ENCODE measurements around the gene AMBRA1. TPM values are rescaled to one million over a fixed set of nuclear protein-coding genes. Genes with fewer than 3 reads are reported as not detected.

Gene AMBRA1
- total RNA-seq, 1 donor from 2014 or later: 29.4 TPM

DNA sequence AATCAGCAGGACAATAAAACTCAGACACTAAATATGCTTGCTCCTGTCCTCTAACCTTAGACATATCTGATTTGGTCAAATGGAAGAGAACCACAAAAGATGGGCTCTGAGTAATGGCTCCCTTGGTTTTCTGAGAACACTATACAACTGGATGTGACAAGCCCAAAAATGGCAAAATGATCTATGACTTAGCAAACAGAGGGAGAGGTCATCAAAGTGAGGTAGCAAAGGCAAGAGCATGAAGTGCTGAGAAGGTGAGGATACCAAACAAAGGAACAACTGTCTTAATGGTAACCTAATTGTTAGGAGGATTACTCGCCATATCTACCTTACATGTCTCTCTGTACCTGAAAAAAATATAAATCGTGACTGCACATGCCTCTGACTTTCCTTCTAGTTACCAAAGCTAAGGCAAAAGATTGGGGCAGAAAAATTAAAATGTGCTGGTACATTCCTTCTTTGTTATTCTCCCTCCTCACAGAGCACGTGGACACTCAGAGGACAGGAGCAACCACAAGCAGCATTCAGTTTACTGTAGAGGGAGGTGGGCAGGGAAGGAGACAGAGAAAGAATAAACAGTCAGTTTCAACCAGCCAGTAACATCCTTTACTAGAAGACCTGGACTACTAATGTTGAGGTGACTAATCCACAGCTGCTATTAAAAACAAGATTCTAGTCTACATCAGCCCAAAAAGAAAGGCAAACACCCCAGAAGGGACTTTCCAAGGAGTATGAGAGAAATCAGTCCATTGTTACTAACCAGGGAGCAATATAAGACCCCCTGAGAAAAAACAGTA, 88.8 kb downstream of the AMBRA1 start:
- Histone ChIP-seq H4K20me1 (ENCODE audit: insufficient read depth, low read length) (peaks cover 41% of the 10 kb centered on the region), H3K79me2 (ENCODE audit: insufficient read depth, low read length) (peaks cover 3% of the 10 kb centered on the region), H2AFZ (ENCODE audit: low read depth, low read length) (no peak overlapping the region), H3K9ac (ENCODE audit: low read length) (no peak overlapping the region), H3K36me3 (ENCODE audit: insufficient read depth, low read length) (no peaks in the 10 kb centered on the region), H3K27ac (ENCODE audit: low read depth, low read length) (no peak overlapping the region), H3K27me3 (ENCODE audit: insufficient read depth, low read length) (no peaks in the 10 kb centered on the region), H3K4me3 (ENCODE audit: insufficient read depth, low read depth, low read length) (no peak overlapping the region), H3K4me2 (ENCODE audit: low read length) (no peak overlapping the region), H3K9me3 (ENCODE audit: insufficient read depth, low read depth, low read length) (no peaks in the 10 kb centered on the region), H3K4me1 (ENCODE audit: insufficient read depth, low read length) (peaks cover 5% of the 10 kb centered on the region)
- peak overlapping the region; percentile 30 for H3K4me3 Mint-ChIP-seq (ENCODE audit: unreplicated experiment)
- peaks cover 13% of the 10 kb centered on the region for H3K36me3 Mint-ChIP-seq (ENCODE audit: low read depth, unreplicated experiment)
- TF ChIP-seq, protein P1, sequence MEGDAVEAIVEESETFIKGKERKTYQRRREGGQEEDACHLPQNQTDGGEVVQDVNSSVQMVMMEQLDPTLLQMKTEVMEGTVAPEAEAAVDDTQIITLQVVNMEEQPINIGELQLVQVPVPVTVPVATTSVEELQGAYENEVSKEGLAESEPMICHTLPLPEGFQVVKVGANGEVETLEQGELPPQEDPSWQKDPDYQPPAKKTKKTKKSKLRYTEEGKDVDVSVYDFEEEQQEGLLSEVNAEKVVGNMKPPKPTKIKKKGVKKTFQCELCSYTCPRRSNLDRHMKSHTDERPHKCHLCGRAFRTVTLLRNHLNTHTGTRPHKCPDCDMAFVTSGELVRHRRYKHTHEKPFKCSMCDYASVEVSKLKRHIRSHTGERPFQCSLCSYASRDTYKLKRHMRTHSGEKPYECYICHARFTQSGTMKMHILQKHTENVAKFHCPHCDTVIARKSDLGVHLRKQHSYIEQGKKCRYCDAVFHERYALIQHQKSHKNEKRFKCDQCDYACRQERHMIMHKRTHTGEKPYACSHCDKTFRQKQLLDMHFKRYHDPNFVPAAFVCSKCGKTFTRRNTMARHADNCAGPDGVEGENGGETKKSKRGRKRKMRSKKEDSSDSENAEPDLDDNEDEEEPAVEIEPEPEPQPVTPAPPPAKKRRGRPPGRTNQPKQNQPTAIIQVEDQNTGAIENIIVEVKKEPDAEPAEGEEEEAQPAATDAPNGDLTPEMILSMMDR (IDR thresholded peaks at IDR 0.05; ENCODE audit: insufficient read depth, low read depth, low read length): no peak
- TF ChIP-seq EZH2 (IDR thresholded peaks at IDR 0.05; ENCODE audit: insufficient read depth, low read length): no peak
- peak; percentile 79 for DNase-seq (ENCODE audit: low read depth)
- H3K9me3 Mint-ChIP-seq (ENCODE audit: unreplicated experiment): no peaks in the 10 kb centered on the region
- H3K27me3 Mint-ChIP-seq (ENCODE audit: low read depth, unreplicated experiment): no peaks in the 10 kb centered on the region
- H3K27ac Mint-ChIP-seq (ENCODE audit: unreplicated experiment): peak overlapping the region; percentile 8
- FAIRE-seq: no peak
- peaks cover 15% of the 10 kb centered on the region for H3K4me1 Mint-ChIP-seq (ENCODE audit: low read depth, unreplicated experiment)

DNA sequence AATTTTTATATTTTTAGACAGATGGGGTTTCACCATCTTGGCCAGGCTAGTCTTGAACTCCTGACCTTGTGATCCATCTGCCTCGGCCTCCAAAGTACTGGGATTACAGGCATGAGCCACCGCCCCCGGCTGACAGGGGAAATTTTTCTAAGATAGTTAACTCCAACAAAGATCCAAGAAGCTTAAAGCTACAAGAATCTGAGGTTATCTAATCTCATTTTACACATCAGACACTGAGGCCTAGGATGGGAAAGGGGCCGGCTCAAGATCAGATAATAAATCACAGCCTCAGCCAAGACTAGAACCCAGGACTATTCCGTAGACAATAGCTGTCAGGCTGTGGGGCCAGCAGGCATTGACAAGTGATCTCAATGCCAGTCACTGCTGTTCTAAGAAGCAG, 94.0 kb downstream of the AMBRA1 start:
- no peak for DNase-seq (ENCODE audit: low read depth)
- TF ChIP-seq, protein P1 (IDR thresholded peaks at IDR 0.05; ENCODE audit: insufficient read depth, low read depth, low read length): no peak
- no peak for TF ChIP-seq EZH2 (IDR thresholded peaks at IDR 0.05; ENCODE audit: insufficient read depth, low read length)

DNA sequence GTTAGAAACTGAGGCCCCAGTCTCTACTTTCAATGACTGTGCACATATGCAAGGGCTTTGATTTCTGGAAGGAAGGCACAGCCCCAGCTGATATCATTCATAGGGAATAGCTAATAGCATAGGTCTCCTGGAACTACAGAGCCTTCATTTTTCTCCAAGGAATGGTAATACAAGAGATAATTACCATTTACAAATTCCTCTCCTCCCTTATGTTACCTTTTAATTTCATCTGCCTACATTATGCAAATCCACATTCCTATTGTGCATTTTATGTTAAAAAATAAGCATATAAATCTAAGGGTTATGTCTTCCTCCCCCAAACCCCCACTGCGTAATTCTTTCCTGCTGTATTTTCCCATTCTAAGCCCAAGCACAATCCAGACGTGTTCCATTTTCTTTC, 94.9 kb downstream of the AMBRA1 start:
- no peaks in the 10 kb centered on the region for H3K79me2 ChIP-seq (ENCODE audit: insufficient read depth, low read length)
- no peak overlapping the region for H3K27ac ChIP-seq (ENCODE audit: low read depth, low read length)
- no peak overlapping the region for H3K4me3 ChIP-seq (ENCODE audit: insufficient read depth, low read depth, low read length)
- Mint-ChIP-seq H3K9me3 (ENCODE audit: unreplicated experiment) (no peaks in the 10 kb centered on the region), H3K4me1 (ENCODE audit: low read depth, unreplicated experiment) (peaks cover under 1% of the 10 kb centered on the region), H3K4me3 (ENCODE audit: unreplicated experiment) (no peak overlapping the region), H3K27me3 (ENCODE audit: low read depth, unreplicated experiment) (no peaks in the 10 kb centered on the region), H3K36me3 (ENCODE audit: low read depth, unreplicated experiment) (peaks cover 5% of the 10 kb centered on the region), H3K27ac (ENCODE audit: unreplicated experiment) (no peak overlapping the region)
- H3K4me1 ChIP-seq (ENCODE audit: insufficient read depth, low read length): no peaks in the 10 kb centered on the region
- no peak overlapping the region for H3K9ac ChIP-seq (ENCODE audit: low read length)
- TF ChIP-seq EZH2 (IDR thresholded peaks at IDR 0.05; ENCODE audit: insufficient read depth, low read length): no peak
- TF ChIP-seq, protein P1 (IDR thresholded peaks at IDR 0.05; ENCODE audit: insufficient read depth, low read depth, low read length): no peak
- H3K9me3 ChIP-seq (ENCODE audit: insufficient read depth, low read depth, low read length): no peaks in the 10 kb centered on the region
- no peak overlapping the region for H3K4me2 ChIP-seq (ENCODE audit: low read length)
- H4K20me1 ChIP-seq (ENCODE audit: insufficient read depth, low read length): peaks cover 31% of the 10 kb centered on the region
- no peak overlapping the region for H2AFZ ChIP-seq (ENCODE audit: low read depth, low read length)
- H3K27me3 ChIP-seq (ENCODE audit: insufficient read depth, low read length): no peaks in the 10 kb centered on the region
- FAIRE-seq (no peak), DNase-seq (ENCODE audit: low read depth) (no peak)
- H3K36me3 ChIP-seq (ENCODE audit: insufficient read depth, low read length): no peaks in the 10 kb centered on the region

More for the DNA sequence above, 94.0 kb downstream of the AMBRA1 start:
- H3K27ac ChIP-seq (ENCODE audit: low read depth, low read length): no peak overlapping the region
- peaks cover under 1% of the 10 kb centered on the region for H3K4me1 ChIP-seq (ENCODE audit: insufficient read depth, low read length)
- peaks cover 3% of the 10 kb centered on the region for H3K79me2 ChIP-seq (ENCODE audit: insufficient read depth, low read length)
- H4K20me1 ChIP-seq (ENCODE audit: insufficient read depth, low read length): peaks cover 38% of the 10 kb centered on the region
- no peak overlapping the region for H2AFZ ChIP-seq (ENCODE audit: low read depth, low read length)
- FAIRE-seq: no peak
- no peaks in the 10 kb centered on the region for H3K9me3 Mint-ChIP-seq (ENCODE audit: unreplicated experiment)
- H3K4me3 Mint-ChIP-seq (ENCODE audit: unreplicated experiment): no peak overlapping the region
- no peak overlapping the region for H3K9ac ChIP-seq (ENCODE audit: low read length)
- H3K27me3 Mint-ChIP-seq (ENCODE audit: low read depth, unreplicated experiment): no peaks in the 10 kb centered on the region
- peaks cover 3% of the 10 kb centered on the region for H3K36me3 Mint-ChIP-seq (ENCODE audit: low read depth, unreplicated experiment)
- no peak overlapping the region for H3K27ac Mint-ChIP-seq (ENCODE audit: unreplicated experiment)
- peaks cover 4% of the 10 kb centered on the region for H3K4me1 Mint-ChIP-seq (ENCODE audit: low read depth, unreplicated experiment)
- no peak overlapping the region for H3K4me3 ChIP-seq (ENCODE audit: insufficient read depth, low read depth, low read length)
- H3K27me3 ChIP-seq (ENCODE audit: insufficient read depth, low read length): no peaks in the 10 kb centered on the region
- H3K4me2 ChIP-seq (ENCODE audit: low read length): no peak overlapping the region
- no peaks in the 10 kb centered on the region for H3K9me3 ChIP-seq (ENCODE audit: insufficient read depth, low read depth, low read length)
- H3K36me3 ChIP-seq (ENCODE audit: insufficient read depth, low read length): no peaks in the 10 kb centered on the region
